ENCODE measurements around the gene RALGPS2. TPM values are rescaled to one million over a fixed set of nuclear protein-coding genes. Genes with fewer than 3 reads are reported as not detected.
A peak's percentile ranks its signal among the peaks of the same experiment; 100 is the strongest.

RALGPS2 gene
- total RNA-seq, 2 experiments from 2014 or later, result 91.6 to 102 TPM

- BruUV-seq (replicated peaks), result no TSS peak
- H3K4me3 ChIP-seq (ENCODE audit: low read depth, low read length, poor library complexity, severe bottlenecking), result no peak overlapping the region
- CTCF ChIA-PET (ENCODE audit: unreplicated experiment), result no interaction called here
- DNase-seq (ENCODE audit: low spot score), result peak; percentile 46
- POLR2A ChIA-PET, result interaction anchor here (0.8 kb wide), 1 partner anchor 163 kb away, joined by 3 read pairs; no protein-coding TSS in a partner anchor
- H3K79me2 ChIP-seq (ENCODE audit: insufficient read depth, low read depth, low read length), result peaks cover 99% of the 10 kb centered on the region
- intact Hi-C loops (cut with micrococcal nuclease; ENCODE audit: unreplicated experiment), result no loop called here
- no peak overlapping the region for H2AFZ ChIP-seq (ENCODE audit: low read length)
- H3K9me2 ChIP-seq (ENCODE audit: insufficient read depth, low read length), result no peaks in the 10 kb centered on the region
- no peaks in the 10 kb centered on the region for H3K4me1 ChIP-seq (ENCODE audit: insufficient read depth, low read length, poor library complexity, severe bottlenecking)
- H3K4me2 ChIP-seq (ENCODE audit: low read length), result no peak overlapping the region
- peaks cover 96% of the 10 kb centered on the region for H3K36me3 ChIP-seq (ENCODE audit: insufficient read depth, low read length)
- no peaks in the 10 kb centered on the region for H4K20me1 ChIP-seq (ENCODE audit: insufficient read depth, low read length)
- no peak for TF ChIP-seq EZH2phosphoT487 (IDR thresholded peaks at IDR 0.05; ENCODE audit: borderline replicate concordance, low read depth, low read length)
- TF ChIP-seq, protein P1, sequence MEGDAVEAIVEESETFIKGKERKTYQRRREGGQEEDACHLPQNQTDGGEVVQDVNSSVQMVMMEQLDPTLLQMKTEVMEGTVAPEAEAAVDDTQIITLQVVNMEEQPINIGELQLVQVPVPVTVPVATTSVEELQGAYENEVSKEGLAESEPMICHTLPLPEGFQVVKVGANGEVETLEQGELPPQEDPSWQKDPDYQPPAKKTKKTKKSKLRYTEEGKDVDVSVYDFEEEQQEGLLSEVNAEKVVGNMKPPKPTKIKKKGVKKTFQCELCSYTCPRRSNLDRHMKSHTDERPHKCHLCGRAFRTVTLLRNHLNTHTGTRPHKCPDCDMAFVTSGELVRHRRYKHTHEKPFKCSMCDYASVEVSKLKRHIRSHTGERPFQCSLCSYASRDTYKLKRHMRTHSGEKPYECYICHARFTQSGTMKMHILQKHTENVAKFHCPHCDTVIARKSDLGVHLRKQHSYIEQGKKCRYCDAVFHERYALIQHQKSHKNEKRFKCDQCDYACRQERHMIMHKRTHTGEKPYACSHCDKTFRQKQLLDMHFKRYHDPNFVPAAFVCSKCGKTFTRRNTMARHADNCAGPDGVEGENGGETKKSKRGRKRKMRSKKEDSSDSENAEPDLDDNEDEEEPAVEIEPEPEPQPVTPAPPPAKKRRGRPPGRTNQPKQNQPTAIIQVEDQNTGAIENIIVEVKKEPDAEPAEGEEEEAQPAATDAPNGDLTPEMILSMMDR (conservative IDR thresholded peaks at IDR 0.05; ENCODE audit: low read length), result peak; percentile 92
- no peak overlapping the region for H3K27ac ChIP-seq (ENCODE audit: low read depth, low read length, poor library complexity, severe bottlenecking)
- peaks cover 57% of the 10 kb centered on the region for H3K9me3 ChIP-seq (ENCODE audit: low read length)
Measured at GRCh38 chr1:178768423-178768822, 43.4 kb downstream of the RALGPS2 start.

- no peaks in the 10 kb centered on the region for H3K4me1 ChIP-seq (ENCODE audit: insufficient read depth, low read length, poor library complexity, severe bottlenecking)
- no peak overlapping the region for H3K4me3 ChIP-seq (ENCODE audit: low read depth, low read length, poor library complexity, severe bottlenecking)
- intact Hi-C loops (cut with micrococcal nuclease; ENCODE audit: unreplicated experiment), result loop anchor here (5.0 kb wide), 1 partner anchor 294 kb away; no protein-coding TSS in a partner anchor
- no peak for TF ChIP-seq EZH2phosphoT487 (IDR thresholded peaks at IDR 0.05; ENCODE audit: borderline replicate concordance, low read depth, low read length)
- TF ChIP-seq, protein P1 (conservative IDR thresholded peaks at IDR 0.05; ENCODE audit: low read length), result no peak
- H3K9me3 ChIP-seq (ENCODE audit: low read length), result peaks cover 15% of the 10 kb centered on the region
- H3K9me2 ChIP-seq (ENCODE audit: insufficient read depth, low read length), result no peaks in the 10 kb centered on the region
- H3K79me2 ChIP-seq (ENCODE audit: insufficient read depth, low read depth, low read length), result peaks cover 85% of the 10 kb centered on the region
- no peak for DNase-seq (ENCODE audit: low spot score)
- peaks cover 73% of the 10 kb centered on the region for H3K36me3 ChIP-seq (ENCODE audit: insufficient read depth, low read length)
- no peak overlapping the region for H2AFZ ChIP-seq (ENCODE audit: low read length)
- peaks cover 9% of the 10 kb centered on the region; the same call in 1 of the 2 replicates for H4K20me1 ChIP-seq (ENCODE audit: insufficient read depth, low read length)
- CTCF ChIA-PET (ENCODE audit: unreplicated experiment), result no interaction called here
- POLR2A ChIA-PET, result interaction anchor here (0.6 to 1.2 kb wide), 3 partner anchors 167 to 953 kb away, joined by 3 to 4 read pairs (median 4); no protein-coding TSS in a partner anchor
- H3K4me2 ChIP-seq (ENCODE audit: low read length), result no peak overlapping the region
- BruUV-seq (replicated peaks), result no TSS peak
- no peak overlapping the region for H3K27ac ChIP-seq (ENCODE audit: low read depth, low read length, poor library complexity, severe bottlenecking)
Measured at GRCh38 chr1:178772952-178773351, 47.9 kb downstream of the RALGPS2 start.

DNA sequence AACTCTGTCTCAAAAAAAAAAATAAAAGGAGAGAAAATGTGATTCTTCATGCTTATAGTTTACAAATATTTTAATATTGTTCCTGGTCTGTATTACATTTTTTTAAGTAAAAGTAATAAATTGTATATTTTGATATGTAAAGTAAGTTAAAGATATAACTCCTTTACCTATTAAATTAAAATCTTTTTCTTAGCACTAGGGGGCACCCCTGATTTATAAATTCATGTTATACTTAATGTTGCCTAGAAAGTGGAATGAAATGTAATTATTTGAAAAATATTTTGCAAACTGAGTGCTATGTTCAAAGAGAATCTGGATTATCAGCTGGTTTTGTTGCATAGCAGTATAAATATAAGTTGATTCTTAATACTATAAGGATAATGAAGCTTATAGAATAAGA is 49.2 kb downstream of the RALGPS2 start:
- Histone ChIP-seq H3K4me1 (ENCODE audit: insufficient read depth, low read length, poor library complexity, severe bottlenecking) (no peaks in the 10 kb centered on the region), H3K27ac (ENCODE audit: low read depth, low read length, poor library complexity, severe bottlenecking) (no peak overlapping the region), H3K4me3 (ENCODE audit: low read depth, low read length, poor library complexity, severe bottlenecking) (no peak overlapping the region), H3K79me2 (ENCODE audit: insufficient read depth, low read depth, low read length) (peaks cover 79% of the 10 kb centered on the region), H3K9me2 (ENCODE audit: insufficient read depth, low read length) (no peaks in the 10 kb centered on the region), H2AFZ (ENCODE audit: low read length) (no peak overlapping the region), H3K36me3 (ENCODE audit: insufficient read depth, low read length) (peaks cover 68% of the 10 kb centered on the region), H4K20me1 (ENCODE audit: insufficient read depth, low read length) (peaks cover 9% of the 10 kb centered on the region; the same call in 1 of the 2 replicates), H3K9me3 (ENCODE audit: low read length) (0 out of 2 replicates have a peak, but pooled peaks cover 2% of the 10 kb centered on the region), H3K4me2 (ENCODE audit: low read length) (no peak overlapping the region)
- DNase-seq (ENCODE audit: low spot score), result peak; percentile 48
- intact Hi-C loops (cut with micrococcal nuclease; ENCODE audit: unreplicated experiment), result loop anchor here (1.0 to 5.0 kb wide), 3 partner anchors 228 to 293 kb away; no protein-coding TSS in a partner anchor
- CTCF ChIA-PET (ENCODE audit: unreplicated experiment), result no interaction called here
- TF ChIP-seq, protein P1 (conservative IDR thresholded peaks at IDR 0.05; ENCODE audit: low read length), result peak; percentile 83
- TF ChIP-seq EZH2phosphoT487 (IDR thresholded peaks at IDR 0.05; ENCODE audit: borderline replicate concordance, low read depth, low read length), result no peak
- POLR2A ChIA-PET, result interaction anchor here (0.7 to 1.3 kb wide), 6 partner anchors 10 to 230 kb away, joined by 3 to 6 read pairs (median 3); no protein-coding TSS in a partner anchor
- BruUV-seq (replicated peaks), result no TSS peak
